SK-N-SH treated with all-trans-retinoic acid at 6 μM for 48 hours (cell line): ENCODE results near the gene ALPK3.

Experiments used
- SNAI2 ChIP-seq: fragments of 250-450 bp; sonication (Bioruptor Pico); IDR thresholded peaks from 2 replicates; pipeline ENCODE4 v1.5.0; 2020; ENCODE audit warnings: mild to moderate bottlenecking, moderate library complexity
- TCF4 ChIP-seq: fragments of 250-450 bp; sonication (Bioruptor Pico); IDR thresholded peaks from 2 replicates; pipeline ENCODE4 v1.8.0; 2021; ENCODE audit warnings: mild to moderate bottlenecking, moderate library complexity, borderline replicate concordance
- ZNF565 ChIP-seq: fragments of 450-650 bp; formaldehyde crosslinking; conservative IDR thresholded peaks from 2 replicates; pipeline ENCODE4 v1.5.0; 2020; ENCODE audit warnings: low read depth, mild to moderate bottlenecking, moderate library complexity

- TF ChIP-seq ZNF565 (CRISPR knock-in tag): no peak
- no peak for TF ChIP-seq SNAI2 (CRISPR knock-in tag)
- no peak for TF ChIP-seq TCF4 (CRISPR knock-in tag)
Measured at GRCh38 chr15:84881520-84881830, 64.3 kb downstream of the ALPK3 start.
